Activated naive CD4-positive, alpha-beta T cell treated with anti-CD3 and anti-CD28 coated beads, Interleukin-2, amount 50 U/mL, for 24 hours (primary cell): ENCODE results near the gene CHN2.
"Not testable (repeated sequence)": the region's sequence is repeated elsewhere in the genome, so short reads cannot be mapped to it uniquely, and the experiment has no call there.

Experiments used
- H3K27ac Mint-ChIP-seq: one replicate; pipeline ENCODE4 v1.8.0; 2021; ENCODE audit warnings: mild to moderate bottlenecking, mixed read lengths
- H3K27me3 Mint-ChIP-seq: one replicate; pipeline ENCODE4 v1.8.0; 2021; ENCODE audit warnings: mixed read lengths
- H3K36me3 Mint-ChIP-seq: one replicate; pipeline ENCODE4 v1.8.0; 2021; ENCODE audit warnings: mixed read lengths
- H3K4me1 Mint-ChIP-seq: one replicate; pipeline ENCODE4 v1.8.0; 2021; ENCODE audit warnings: mixed read lengths
- H3K4me3 Mint-ChIP-seq: one replicate; pipeline ENCODE4 v1.8.0; 2021; ENCODE audit warnings: mild to moderate bottlenecking, mixed read lengths
- H3K9me3 Mint-ChIP-seq: one replicate; pipeline ENCODE4 v1.8.0; 2021; ENCODE audit warnings: mixed read lengths

Gene CHN2

DNA sequence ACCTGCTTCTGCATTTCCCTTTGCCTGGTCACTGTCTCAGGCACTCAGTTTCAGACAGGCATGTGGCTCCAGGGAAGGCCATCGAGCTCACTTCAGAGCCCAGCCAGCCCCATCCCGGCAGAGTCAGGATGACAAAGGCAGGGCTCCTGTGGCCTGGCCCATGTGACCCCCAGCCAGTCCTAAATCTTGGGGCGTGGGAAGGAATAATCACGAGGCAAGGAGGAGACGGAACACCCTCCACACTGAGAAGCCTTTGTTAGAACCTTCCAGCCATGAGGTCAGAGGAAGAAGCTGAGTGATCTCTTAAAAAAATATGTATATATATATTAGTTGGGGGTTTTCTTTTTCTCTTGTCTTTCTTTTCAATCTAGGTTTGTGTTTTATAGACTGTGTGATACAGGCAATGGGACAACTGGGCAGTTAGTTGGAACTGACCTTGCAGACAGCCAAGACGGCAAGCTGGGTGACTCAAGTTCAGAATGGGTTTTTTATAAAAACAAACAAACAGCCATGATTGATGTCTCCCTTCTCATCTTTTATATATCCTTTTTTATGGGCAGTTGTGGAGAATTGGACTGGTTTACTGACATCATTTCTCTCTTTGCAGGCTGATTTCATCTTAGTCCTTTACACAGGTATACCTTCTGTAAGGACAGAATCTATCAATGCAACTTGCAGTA, 60.8 kb downstream of the CHN2 start:
- Mint-ChIP-seq H3K27ac (no peak overlapping the region), H3K36me3 (no peaks in the 10 kb centered on the region), H3K27me3 (no peaks in the 10 kb centered on the region), H3K9me3 (no peaks in the 10 kb centered on the region), H3K4me3 (no peak overlapping the region), H3K4me1 (no peaks in the 10 kb centered on the region)

DNA sequence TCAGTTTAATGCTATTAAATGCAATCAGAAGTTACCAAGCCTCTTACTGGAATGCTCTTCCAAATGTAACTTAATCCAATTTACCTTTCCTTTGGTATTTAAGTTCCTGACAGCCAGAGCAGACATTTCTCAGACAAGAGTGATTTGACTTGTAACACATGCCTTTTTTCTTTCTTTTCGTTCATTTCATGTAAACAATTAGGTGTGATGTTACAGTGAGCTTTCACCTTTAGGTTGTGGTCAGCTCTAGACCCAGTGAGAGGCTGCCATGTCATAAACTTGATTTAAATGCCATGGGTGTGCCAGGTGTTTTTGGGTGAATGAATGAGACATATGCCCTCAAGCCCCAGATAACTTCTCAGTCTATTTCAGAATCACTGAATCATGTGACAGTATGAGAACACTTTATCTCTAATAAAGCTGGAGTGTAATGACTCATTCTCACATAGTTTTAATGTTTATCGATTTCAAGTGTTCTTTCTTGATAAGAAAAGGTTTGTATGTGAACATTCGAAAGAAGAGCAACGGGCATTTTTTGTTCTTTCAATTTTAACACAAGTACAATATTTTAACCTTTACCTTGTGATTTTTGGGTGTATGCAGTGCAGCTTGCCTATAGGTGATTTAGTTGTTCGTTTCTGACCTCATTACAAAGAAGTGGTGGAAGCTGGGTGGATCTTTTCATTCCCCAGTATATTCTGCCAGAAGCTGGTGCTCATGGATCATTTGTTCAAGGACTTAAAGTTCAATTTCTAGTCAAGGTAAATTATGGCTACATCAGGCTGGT, 61.5 kb downstream of the CHN2 start:
- H3K36me3 Mint-ChIP-seq = no peaks in the 10 kb centered on the region
- H3K4me3 Mint-ChIP-seq = no peak overlapping the region

DNA sequence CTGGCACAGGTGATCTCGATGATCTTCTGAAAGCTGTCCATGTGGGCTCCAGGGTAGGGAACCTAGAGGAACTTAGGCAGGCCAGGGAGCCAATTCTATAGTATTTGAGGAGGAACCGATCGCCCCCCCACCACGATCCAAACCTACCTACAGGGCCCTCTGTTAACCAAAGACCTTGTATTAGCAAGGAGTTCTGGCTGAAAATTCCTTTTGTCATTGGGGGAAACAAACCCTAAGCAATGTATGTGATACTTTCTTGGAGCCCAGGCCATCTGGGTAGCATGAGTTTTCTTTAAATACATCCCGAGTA, 62.1 kb downstream of the CHN2 start:
- Mint-ChIP-seq H3K27me3 (no peaks in the 10 kb centered on the region), H3K4me1 (no peaks in the 10 kb centered on the region), H3K9me3 (no peaks in the 10 kb centered on the region), H3K4me3 (no peak overlapping the region), H3K36me3 (no peaks in the 10 kb centered on the region), H3K27ac (no peak overlapping the region)

More for the DNA sequence above, 61.5 kb downstream of the CHN2 start:
- Mint-ChIP-seq H3K27ac (no peak overlapping the region), H3K9me3 (no peaks in the 10 kb centered on the region), H3K4me1 (no peaks in the 10 kb centered on the region), H3K27me3 (no peaks in the 10 kb centered on the region)

GRCh38 chr7:29258951-29259350, 64.4 kb downstream of the CHN2 start:
- Mint-ChIP-seq H3K4me3 (no peak overlapping the region), H3K27me3 (no peaks in the 10 kb centered on the region), H3K36me3 (no peaks in the 10 kb centered on the region), H3K4me1 (no peaks in the 10 kb centered on the region), H3K9me3 (no peaks in the 10 kb centered on the region), H3K27ac (no peak overlapping the region)

DNA sequence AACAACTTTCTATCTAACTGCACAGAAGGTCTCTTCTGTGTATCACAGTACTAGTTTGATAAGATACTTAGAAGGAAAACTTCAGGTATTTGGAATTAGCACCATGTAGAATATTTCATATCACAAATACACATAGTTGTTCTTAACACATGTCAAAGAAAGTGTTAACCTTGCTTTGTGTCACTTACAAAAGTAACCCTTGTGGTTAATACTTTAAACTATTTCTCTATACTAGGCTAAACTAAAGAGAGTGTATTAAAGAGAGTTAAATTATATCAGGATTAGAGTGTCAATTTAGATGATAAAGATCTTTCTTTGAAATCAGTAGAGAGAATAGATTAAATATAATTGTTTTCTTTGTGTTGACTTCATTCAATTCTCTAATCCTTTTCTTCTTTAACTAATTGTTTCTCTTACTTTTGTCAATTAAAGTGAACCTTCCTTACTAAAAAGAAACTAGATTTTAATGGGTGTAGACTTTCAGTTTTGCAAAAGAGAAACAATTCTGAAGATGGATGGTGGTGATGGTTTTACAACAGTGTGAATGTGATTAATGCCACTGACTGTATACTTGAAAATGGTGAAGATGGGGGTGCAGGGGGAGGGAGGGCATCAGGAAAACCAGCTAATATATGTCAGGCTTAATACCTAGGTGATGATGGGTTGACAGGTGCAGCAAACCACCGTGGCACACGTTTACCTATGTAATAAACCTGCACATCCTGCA, 67.8 kb downstream of the CHN2 start:
- H3K4me3 Mint-ChIP-seq = no peak overlapping the region
- H3K9me3 Mint-ChIP-seq = peaks cover 5% of the 10 kb centered on the region
- peaks cover 2% of the 10 kb centered on the region for H3K36me3 Mint-ChIP-seq
- H3K27ac Mint-ChIP-seq = no peak overlapping the region
- no peaks in the 10 kb centered on the region for H3K27me3 Mint-ChIP-seq
- H3K4me1 Mint-ChIP-seq = no peaks in the 10 kb centered on the region

GRCh38 chr7:29263601-29264207, 69.1 kb downstream of the CHN2 start:
- H3K27me3 Mint-ChIP-seq, H3K4me1 Mint-ChIP-seq, H3K4me3 Mint-ChIP-seq, H3K27ac Mint-ChIP-seq, H3K36me3 Mint-ChIP-seq, H3K9me3 Mint-ChIP-seq: not testable (repeated sequence)

DNA sequence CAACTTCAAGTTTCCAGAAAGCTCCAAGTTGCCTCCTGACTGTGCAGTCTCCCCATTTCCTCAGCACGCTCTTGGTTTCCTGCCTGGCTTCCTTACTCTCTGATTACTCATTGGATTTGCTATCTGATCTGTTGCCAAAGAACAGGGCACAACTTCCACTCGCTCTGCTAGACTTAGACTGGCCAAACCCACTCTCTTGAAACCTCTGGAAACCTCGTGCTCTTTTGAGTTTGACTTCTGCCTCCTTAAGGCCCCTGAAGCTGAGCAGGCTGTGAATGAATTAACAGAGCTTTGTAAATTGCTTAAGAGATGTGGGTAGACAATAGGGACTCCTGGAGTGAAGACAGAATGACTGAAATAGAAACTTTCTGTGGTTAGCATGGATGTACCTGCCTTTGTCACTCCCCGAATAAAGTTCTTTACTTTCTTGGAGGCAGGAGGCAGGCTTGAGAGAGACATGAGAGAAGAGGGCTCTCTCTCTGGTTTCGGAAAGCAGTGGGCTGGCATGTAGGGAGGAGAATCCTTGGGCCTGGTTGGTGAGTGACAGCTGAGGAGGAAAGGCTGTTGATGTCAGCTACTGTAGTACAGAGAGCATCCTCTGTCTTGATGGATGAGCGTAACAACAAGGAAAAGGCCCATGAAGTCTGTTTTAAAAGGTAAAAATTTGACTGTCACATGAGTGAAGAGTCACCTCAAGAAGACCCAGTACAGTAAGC, 70.8 kb downstream of the CHN2 start:
- no peak overlapping the region for H3K27ac Mint-ChIP-seq

GRCh38 chr7:29269935-29270334, 75.4 kb downstream of the CHN2 start:
- Mint-ChIP-seq H3K27ac (no peak overlapping the region), H3K36me3 (peaks cover 2% of the 10 kb centered on the region), H3K4me3 (no peak overlapping the region), H3K27me3 (no peaks in the 10 kb centered on the region), H3K9me3 (peaks cover 5% of the 10 kb centered on the region), H3K4me1 (no peaks in the 10 kb centered on the region)

More for the DNA sequence above, 70.8 kb downstream of the CHN2 start:
- Mint-ChIP-seq H3K4me3 (no peak overlapping the region), H3K36me3 (peaks cover 2% of the 10 kb centered on the region), H3K27me3 (no peaks in the 10 kb centered on the region), H3K4me1 (no peaks in the 10 kb centered on the region), H3K9me3 (peaks cover 5% of the 10 kb centered on the region)

- H3K27me3 Mint-ChIP-seq = no peaks in the 10 kb centered on the region
- H3K9me3 Mint-ChIP-seq = no peaks in the 10 kb centered on the region
- no peaks in the 10 kb centered on the region for H3K4me1 Mint-ChIP-seq
- H3K27ac Mint-ChIP-seq = no peak overlapping the region
- H3K36me3 Mint-ChIP-seq = no peaks in the 10 kb centered on the region
- H3K4me3 Mint-ChIP-seq = no peak overlapping the region
Measured at GRCh38 chr7:29270594-29271318, 76.2 kb downstream of the CHN2 start.

- no peak overlapping the region for H3K27ac Mint-ChIP-seq
- H3K27me3 Mint-ChIP-seq = peaks cover 3% of the 10 kb centered on the region
Measured at GRCh38 chr7:29271319-29271658, 76.7 kb downstream of the CHN2 start.

GRCh38 chr7:29272057-29272456, 77.5 kb downstream of the CHN2 start:
- H3K36me3 Mint-ChIP-seq = no peaks in the 10 kb centered on the region
- H3K4me1 Mint-ChIP-seq = no peaks in the 10 kb centered on the region
- no peak overlapping the region for H3K27ac Mint-ChIP-seq
- no peak overlapping the region for H3K4me3 Mint-ChIP-seq
- peaks cover 3% of the 10 kb centered on the region for H3K27me3 Mint-ChIP-seq
- no peaks in the 10 kb centered on the region for H3K9me3 Mint-ChIP-seq

More at GRCh38 chr7:29271319-29271658, 76.7 kb downstream of the CHN2 start:
- Mint-ChIP-seq H3K4me3 (no peak overlapping the region), H3K4me1 (no peaks in the 10 kb centered on the region), H3K9me3 (no peaks in the 10 kb centered on the region), H3K36me3 (no peaks in the 10 kb centered on the region)

- H3K27me3 Mint-ChIP-seq = peaks cover 4% of the 10 kb centered on the region
- no peak overlapping the region for H3K4me3 Mint-ChIP-seq
- no peaks in the 10 kb centered on the region for H3K4me1 Mint-ChIP-seq
- H3K9me3 Mint-ChIP-seq = no peaks in the 10 kb centered on the region
- no peaks in the 10 kb centered on the region for H3K36me3 Mint-ChIP-seq
- no peak overlapping the region for H3K27ac Mint-ChIP-seq
Measured at GRCh38 chr7:29274146-29275017, 79.8 kb downstream of the CHN2 start.

DNA sequence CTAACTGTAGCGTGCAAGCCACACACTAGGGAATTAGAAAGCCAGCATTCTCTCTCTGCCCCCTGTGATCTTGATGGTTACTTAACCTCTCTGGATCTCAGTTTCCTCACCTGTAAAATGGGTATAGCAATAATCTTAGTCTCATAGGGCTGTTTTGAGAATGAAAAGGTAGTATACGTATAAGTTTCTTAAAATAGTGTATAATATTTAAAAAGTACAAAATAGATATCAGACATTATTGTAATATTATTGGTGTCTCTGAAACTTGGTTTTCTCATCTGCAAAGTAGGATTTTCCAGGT, 80.4 kb downstream of the CHN2 start:
- Mint-ChIP-seq H3K36me3 (no peaks in the 10 kb centered on the region), H3K27me3 (peaks cover 9% of the 10 kb centered on the region), H3K27ac (no peak overlapping the region), H3K4me3 (no peak overlapping the region), H3K9me3 (no peaks in the 10 kb centered on the region), H3K4me1 (no peaks in the 10 kb centered on the region)

DNA sequence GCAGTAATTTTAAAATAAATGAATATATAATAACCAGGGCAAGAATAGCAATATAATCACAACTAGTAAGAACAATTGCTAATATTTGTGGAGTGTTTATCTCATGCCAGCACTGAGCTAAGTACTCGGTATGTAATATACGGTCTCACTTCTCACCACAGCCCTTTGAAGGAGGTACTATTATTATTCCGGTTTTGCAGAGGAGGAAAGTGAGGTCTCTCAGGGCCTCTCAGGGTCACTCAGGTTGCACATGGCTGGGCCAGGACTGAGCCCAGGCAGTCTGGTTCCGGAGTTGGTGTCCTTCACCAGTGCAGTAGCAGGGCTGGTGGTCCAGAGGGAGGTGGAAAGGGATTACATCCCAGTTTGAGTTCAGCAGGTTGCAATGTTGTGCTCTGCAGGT, 80.9 kb downstream of the CHN2 start:
- Mint-ChIP-seq H3K9me3 (no peaks in the 10 kb centered on the region), H3K4me1 (no peaks in the 10 kb centered on the region), H3K27me3 (peaks cover 9% of the 10 kb centered on the region)

More for the DNA sequence above, 80.9 kb downstream of the CHN2 start:
- Mint-ChIP-seq H3K27ac (no peak overlapping the region), H3K4me3 (no peak overlapping the region), H3K36me3 (no peaks in the 10 kb centered on the region)
